GM10266 (cell line): ENCODE data around the gene METTL6.

Experiments used
- DNase-seq: peaks from one replicate; pipeline ENCODE4 v3.0.0; 2012; ENCODE audit errors: extremely low spot score
- TF ChIP-seq, protein P1 (sequence below): IDR thresholded peaks from 2 replicates; pipeline ENCODE4 v1.5.1; 2012; ENCODE audit warnings: mild to moderate bottlenecking, low read depth; ENCODE audit not compliant: control insufficient read depth, insufficient read depth; ENCODE audit errors: missing control alignments

Gene METTL6

DNA sequence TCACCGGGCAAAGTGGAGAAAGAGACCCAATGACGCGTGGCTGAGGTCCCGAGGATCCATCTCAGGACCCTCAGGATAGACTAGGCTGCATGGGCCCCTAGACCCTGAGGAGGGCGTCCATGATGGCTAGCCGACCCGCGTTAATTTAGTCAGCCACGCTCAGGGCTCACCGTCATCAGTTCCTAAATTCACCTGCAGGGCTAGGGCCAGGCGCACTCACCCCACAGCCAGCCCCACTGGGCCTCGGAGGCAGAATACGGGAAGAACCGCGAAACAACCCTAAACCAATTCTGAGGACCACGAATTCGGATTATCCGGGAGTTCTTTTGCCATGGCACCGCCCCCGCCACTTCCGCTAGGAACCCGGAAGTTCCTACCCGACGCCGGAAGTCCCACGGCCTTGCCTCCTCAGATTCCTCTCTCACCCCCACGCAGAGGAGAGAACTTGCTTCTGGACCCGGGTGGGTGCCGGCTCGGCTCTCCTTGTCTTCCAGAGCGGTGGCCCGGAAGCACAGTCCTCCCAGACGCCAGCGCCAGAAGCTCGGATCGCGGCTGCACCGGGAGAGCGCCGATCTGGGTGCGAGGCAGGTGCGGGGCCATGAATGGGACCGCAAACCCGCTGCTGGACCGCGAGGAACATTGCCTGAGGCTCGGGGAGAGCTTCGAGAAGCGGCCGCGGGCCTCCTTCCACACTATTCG lies at the start of gene METTL6, which contains the start of gene EAF1:
Gene METTL6 (minus strand): TSS at position 363 of the 699 bp plus-strand sequence. CDS start 1,033 bp downstream, outside the sequence.
Gene EAF1 (plus strand): TSS at position 417 of the 699 bp plus-strand sequence. CDS start 182 bp downstream, at position 599.
- peak; percentile 80 for DNase-seq
- TF ChIP-seq, protein P1, sequence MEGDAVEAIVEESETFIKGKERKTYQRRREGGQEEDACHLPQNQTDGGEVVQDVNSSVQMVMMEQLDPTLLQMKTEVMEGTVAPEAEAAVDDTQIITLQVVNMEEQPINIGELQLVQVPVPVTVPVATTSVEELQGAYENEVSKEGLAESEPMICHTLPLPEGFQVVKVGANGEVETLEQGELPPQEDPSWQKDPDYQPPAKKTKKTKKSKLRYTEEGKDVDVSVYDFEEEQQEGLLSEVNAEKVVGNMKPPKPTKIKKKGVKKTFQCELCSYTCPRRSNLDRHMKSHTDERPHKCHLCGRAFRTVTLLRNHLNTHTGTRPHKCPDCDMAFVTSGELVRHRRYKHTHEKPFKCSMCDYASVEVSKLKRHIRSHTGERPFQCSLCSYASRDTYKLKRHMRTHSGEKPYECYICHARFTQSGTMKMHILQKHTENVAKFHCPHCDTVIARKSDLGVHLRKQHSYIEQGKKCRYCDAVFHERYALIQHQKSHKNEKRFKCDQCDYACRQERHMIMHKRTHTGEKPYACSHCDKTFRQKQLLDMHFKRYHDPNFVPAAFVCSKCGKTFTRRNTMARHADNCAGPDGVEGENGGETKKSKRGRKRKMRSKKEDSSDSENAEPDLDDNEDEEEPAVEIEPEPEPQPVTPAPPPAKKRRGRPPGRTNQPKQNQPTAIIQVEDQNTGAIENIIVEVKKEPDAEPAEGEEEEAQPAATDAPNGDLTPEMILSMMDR, result no peak

- DNase-seq, result no peak
- TF ChIP-seq, protein P1, result no peak
Observed at GRCh38 chr3:15476378-15476777, 49.0 kb upstream of the METTL6 start.

GRCh38 chr3:15475161-15475560 lies 47.8 kb upstream of the METTL6 start:
- TF ChIP-seq, protein P1, result no peak
- no peak for DNase-seq

DNA sequence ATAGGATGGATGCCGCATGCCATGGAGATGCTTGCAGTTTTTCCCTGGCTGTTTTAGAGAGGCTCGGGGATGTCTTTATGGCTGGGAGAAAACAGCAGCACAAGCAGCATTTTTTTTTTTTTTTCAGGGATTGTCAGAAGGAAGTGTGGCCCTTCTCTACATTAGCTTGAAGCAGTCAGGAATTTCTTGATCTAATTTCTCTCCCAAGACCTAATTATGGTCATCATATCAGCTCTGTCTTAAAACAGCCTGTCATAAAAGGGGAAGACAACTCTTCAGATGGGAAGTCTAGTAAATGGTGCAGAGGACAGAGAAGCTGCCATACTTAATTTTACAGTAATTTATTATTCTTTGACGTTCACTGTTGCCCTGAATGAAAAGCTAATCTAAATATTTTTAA lies 44.5 kb upstream of the METTL6 start:
- TF ChIP-seq, protein P1, result no peak
- DNase-seq, result no peak

GRCh38 chr3:15470849-15471248 lies 43.5 kb upstream of the METTL6 start:
- TF ChIP-seq, protein P1, result no peak
- DNase-seq, result no peak

DNA sequence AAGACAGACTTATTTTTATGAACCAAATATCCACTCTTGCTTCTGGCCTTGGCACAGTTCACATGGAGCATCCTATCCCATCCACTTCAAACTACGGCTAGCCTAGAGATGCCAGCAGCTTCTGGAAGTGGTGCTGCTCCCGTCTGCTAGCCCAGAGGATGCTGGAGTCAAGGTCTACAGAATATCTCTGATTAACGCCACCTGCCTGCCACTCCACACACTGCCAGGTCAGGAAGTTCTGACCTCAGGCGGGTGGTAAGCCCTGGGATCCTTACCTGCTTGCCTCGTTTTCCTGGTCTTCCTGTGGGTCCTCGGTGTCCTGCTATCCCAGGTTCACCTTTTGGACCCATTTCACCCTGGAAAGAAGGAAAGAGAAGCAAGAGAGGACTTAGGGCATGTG lies 42.9 kb upstream of the METTL6 start:
- TF ChIP-seq, protein P1, result peak; percentile 23
- no peak for DNase-seq
